NCI-H2107 treated with DMSO at 0.1 percent for 48 hours (cell line): ENCODE data around the gene SMG7.
A peak's percentile ranks its signal among the peaks of the same experiment; 100 is the strongest.

Source experiments
- DNase-seq: peaks from one replicate; lab custom pipeline; 2025; ENCODE audit not compliant: unreplicated experiment; lab: John Stamatoyannopoulos, UW

Gene SMG7

GRCh38 chr1:183554577-183554976 is 82.3 kb downstream of the SMG7 start:
- DNase-seq = no peak

GRCh38 chr1:183559061-183559460 is 86.8 kb downstream of the SMG7 start:
- no peak for DNase-seq

- no peak for DNase-seq
Measured at GRCh38 chr1:183562701-183563100, 90.4 kb downstream of the SMG7 start.

GRCh38 chr1:183565261-183565660 is 93.0 kb downstream of the SMG7 start:
- DNase-seq = no peak

GRCh38 chr1:183566026-183566425 is 93.7 kb downstream of the SMG7 start:
- DNase-seq = no peak

GRCh38 chr1:183567584-183567983 is 95.3 kb downstream of the SMG7 start:
- peak; percentile 90 for DNase-seq

- DNase-seq = no peak
Measured at GRCh38 chr1:183568176-183569021, 96.1 kb downstream of the SMG7 start.

GRCh38 chr1:183569141-183569540 is 96.8 kb downstream of the SMG7 start:
- no peak for DNase-seq

GRCh38 chr1:183569801-183570200 is 97.5 kb downstream of the SMG7 start:
- DNase-seq = no peak

GRCh38 chr1:183570451-183570850 is 98.2 kb downstream of the SMG7 start:
- DNase-seq = no peak

GRCh38 chr1:183571678-183572268 is 99.5 kb downstream of the SMG7 start:
- no peak for DNase-seq

- no peak for DNase-seq
Measured at GRCh38 chr1:183572721-183573120, 100.4 kb downstream of the SMG7 start.

GRCh38 chr1:183575606-183576005 is 103.3 kb downstream of the SMG7 start:
- no peak for DNase-seq

- no peak for DNase-seq
Measured at GRCh38 chr1:183576537-183576936, 104.2 kb downstream of the SMG7 start.

GRCh38 chr1:183577897-183578465 is 105.7 kb downstream of the SMG7 start:
- no peak for DNase-seq

- no peak for DNase-seq
Measured at GRCh38 chr1:183578856-183579255, 106.6 kb downstream of the SMG7 start.

GRCh38 chr1:183580281-183580682 is 108.0 kb downstream of the SMG7 start:
- DNase-seq = peak; percentile 91

GRCh38 chr1:183582021-183582713 is 109.9 kb downstream of the SMG7 start:
- DNase-seq = no peak

GRCh38 chr1:183583466-183583865 is 111.2 kb downstream of the SMG7 start:
- no peak for DNase-seq

- DNase-seq = no peak
Measured at GRCh38 chr1:183584147-183584546, 111.8 kb downstream of the SMG7 start.

- no peak for DNase-seq
Measured at GRCh38 chr1:183585038-183585437, 112.7 kb downstream of the SMG7 start.

- DNase-seq = no peak
Measured at GRCh38 chr1:183586455-183586854, 114.2 kb downstream of the SMG7 start.
